Stimulated activated CD8-positive, alpha-beta memory T cell treated with anti-CD3 and anti-CD28 coated beads, Interleukin-4, amount 100 ng/mL, for 24 hours (primary cell): ENCODE data around the gene CLN6.
"Not testable (repeated sequence)": the region's sequence is repeated elsewhere in the genome, so short reads cannot be mapped to it uniquely, and the experiment has no call there.

ENCODE experiments used
- DNase-seq: peaks from one replicate; pipeline ENCODE4 v3.0.0-alpha.2; 2020; ENCODE audit warnings: low read depth

CLN6 gene

DNA sequence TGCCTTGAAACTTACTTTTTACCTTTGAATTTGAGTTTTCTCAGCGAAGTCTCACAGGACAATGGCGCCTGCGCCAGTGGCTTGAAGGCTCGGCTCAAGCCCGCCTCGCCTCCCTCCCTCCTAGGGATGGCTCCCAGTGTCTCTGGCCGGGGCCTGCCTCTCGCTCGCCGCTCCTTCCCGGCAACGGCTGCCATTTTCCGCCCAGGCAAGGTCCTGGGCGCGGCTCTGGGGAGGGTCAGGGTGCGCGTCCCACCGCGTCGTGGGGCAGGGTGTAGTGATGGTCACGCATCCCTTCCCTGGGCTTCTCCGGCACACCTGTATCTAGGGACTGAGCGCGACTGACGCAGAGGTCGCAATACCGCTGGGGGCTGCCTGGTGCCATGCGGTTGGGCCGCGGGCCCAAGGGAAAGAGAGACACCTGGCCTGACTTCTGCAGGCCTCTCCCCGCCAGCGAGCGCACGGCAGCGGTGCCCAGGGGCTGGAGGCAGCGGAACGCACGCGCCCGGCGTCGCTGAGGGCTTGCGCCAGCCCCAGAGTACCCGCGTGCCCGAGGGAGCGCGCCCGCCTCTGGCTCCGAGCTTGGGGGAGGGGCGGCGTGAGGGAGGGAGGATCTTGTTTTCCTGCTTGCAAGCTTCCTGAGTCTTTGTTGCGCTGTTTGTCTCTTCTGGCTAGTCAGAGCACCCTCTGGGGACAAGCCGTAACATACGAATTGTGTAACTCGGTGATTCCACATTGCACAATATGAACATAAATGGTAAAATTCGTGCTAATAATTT, 27.3 kb upstream of the CLN6 start:
- peak; percentile 56 for DNase-seq

DNA sequence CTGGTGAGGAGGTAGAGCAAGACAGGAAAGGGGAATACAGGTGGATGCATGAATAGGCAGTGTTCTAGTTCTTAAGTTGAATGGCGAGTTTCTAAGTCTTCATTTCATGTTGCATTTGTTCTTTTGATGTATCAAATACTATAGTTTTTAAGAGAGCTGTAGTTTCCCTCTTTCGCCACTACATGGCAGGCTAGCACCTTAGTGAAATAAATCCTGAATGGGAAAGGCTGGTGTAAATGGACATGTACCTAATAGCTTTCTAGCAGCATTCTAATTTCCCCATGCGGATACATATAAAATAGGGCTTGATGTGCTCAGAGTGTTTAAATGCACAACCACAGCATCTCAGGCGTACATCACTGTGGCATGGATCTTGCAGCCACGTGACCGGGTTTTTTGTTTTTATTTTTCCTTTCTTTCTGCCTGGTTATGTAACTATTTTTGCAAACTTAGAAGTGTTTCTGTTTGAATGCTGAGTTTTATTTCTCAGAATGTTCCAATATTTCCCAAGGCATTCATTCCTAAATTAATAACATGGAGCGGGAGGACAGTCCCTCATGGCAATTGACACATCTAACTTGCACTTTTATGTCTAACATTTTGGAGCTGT, 23.5 kb upstream of the CLN6 start:
- DNase-seq, result no peak

DNA sequence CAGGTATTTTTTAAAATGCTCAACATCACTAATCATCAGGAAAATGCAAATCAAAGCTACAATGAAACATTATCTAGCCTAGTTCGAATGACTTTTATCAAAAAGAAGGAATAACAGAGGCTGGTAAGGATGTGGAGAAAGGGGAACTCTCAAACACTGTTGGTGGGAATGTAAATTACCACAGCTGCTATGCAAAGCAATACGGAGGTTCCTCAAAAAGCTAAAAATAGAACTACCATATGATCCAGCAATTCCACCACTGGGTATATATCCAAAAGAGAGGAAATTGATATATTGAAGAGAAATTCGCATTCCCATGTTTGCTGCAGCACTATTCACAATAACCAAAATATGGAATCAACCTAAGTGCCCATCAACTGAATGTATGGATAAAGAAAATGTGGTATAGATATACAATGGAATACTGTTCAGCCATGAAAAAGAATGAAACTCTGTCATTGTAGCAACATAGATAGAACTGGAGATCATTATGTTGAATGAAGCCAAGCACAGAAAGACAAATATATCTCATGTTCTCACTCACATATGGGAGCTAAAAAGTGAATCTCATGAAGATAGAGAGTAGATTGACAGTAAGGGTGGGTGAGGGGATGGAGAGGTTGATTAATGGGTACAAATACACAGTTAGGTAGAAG, 19.7 kb upstream of the CLN6 start:
- no peak for DNase-seq

GRCh38 chr15:68244235-68244634, 14.7 kb upstream of the CLN6 start:
- DNase-seq, result no peak

- no peak for DNase-seq
Measured at GRCh38 chr15:68241088-68241935, 11.8 kb upstream of the CLN6 start.

GRCh38 chr15:68239025-68239424, 9.5 kb upstream of the CLN6 start:
- DNase-seq, result no peak

DNA sequence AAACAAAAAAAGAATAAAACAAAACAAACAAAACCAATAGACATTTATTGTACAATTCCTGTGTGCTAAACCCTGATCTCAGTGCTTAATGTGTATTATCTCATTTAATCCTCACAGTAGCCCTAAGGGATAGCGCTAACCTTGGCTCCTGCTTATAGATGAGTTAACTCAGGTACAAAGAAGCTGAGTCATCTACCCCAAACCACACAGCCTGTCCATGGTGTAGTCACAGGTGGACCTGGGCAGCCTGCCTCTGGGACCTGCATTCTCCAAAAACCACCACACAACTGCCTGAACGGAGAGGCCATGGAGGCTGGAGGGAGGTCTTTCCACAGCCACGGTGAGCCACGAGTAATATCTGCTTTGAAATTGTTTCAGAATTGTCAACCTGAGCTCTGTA, 5.5 kb upstream of the CLN6 start:
- DNase-seq, result no peak

GRCh38 chr15:68234520-68234919, 5.0 kb upstream of the CLN6 start:
- not testable (repeated sequence) for DNase-seq

DNA sequence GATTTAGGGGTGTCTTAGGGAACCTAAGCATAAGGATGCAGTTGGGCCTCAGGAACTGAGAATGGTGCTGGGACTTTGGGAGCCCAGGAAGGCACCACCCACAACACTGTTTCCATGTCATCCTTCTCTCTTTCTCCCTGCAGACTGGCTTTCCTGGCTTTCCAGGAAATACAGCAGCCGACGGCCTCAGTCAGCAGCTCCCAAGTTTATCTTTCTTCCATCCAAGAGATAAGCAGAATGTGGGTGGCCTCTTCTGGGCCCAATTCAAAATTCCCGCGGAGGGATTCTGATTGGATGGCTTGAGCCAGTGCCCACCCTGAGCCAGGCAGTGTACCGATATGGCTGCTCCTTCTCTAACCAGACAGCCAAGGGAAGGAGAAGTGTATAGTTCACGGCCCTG, 4.5 kb upstream of the CLN6 start:
- DNase-seq, result no peak

GRCh38 chr15:68232937-68233336, 3.4 kb upstream of the CLN6 start:
- no peak for DNase-seq

DNA sequence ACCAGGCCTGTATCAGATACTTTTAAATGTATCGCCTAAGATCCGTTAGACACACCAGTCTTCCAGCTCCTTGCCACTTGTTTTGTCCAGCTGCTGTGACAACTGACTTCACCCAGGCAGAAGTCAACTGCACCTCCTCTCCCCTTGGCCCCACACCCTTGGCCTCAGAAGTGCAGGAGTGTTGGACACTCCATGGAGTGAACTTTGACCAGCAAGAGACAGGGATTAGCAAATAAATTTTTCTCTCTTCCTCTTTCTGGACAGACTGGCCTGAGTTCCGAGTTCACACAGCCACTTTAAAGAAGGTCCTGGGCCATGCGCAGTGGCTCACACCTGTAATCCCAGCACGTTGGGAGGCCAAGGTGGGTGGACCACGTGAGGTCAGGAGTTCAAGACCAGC, 2.9 kb upstream of the CLN6 start:
- DNase-seq, result no peak

DNA sequence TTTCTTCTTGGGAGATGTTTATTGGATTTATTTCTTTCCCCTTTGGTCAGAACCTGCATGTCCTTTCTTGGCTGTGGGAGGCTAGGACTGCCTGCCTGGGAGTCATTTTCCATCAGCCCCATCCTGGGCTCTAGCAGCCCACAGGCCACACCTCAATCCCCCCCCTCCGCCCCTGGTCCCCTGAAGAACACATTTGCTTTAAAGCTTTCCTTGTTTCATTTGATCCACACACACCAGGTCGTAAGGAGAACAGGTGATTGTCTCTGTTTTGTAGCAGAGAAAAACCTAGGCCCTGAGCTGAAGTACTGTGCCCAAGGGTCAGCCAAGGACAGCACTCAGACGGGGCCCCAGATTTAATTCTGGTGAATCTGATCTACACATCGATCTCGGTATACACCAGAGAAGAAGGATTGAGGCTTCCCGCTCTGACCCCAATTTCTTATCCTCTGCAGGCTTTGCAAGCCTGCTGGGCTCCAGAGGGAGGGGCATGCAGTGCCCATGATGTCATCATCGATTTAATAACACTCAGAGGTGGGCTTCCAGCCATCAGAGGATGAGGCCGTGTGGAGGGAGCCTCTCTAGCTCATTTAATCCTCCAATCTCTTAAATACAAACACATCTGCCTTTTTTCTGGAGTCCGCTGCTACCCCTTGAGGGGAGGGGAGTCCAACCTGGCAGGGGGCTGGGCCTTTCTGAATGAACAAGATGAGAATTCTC, 1.7 kb upstream of the CLN6 start:
- DNase-seq, result no peak

- no peak for DNase-seq
Measured at GRCh38 chr15:68230157-68231100, 901 bp upstream of the CLN6 start.

GRCh38 chr15:68228971-68229385, 550 bp downstream of the CLN6 start:
- DNase-seq, result no peak

DNA sequence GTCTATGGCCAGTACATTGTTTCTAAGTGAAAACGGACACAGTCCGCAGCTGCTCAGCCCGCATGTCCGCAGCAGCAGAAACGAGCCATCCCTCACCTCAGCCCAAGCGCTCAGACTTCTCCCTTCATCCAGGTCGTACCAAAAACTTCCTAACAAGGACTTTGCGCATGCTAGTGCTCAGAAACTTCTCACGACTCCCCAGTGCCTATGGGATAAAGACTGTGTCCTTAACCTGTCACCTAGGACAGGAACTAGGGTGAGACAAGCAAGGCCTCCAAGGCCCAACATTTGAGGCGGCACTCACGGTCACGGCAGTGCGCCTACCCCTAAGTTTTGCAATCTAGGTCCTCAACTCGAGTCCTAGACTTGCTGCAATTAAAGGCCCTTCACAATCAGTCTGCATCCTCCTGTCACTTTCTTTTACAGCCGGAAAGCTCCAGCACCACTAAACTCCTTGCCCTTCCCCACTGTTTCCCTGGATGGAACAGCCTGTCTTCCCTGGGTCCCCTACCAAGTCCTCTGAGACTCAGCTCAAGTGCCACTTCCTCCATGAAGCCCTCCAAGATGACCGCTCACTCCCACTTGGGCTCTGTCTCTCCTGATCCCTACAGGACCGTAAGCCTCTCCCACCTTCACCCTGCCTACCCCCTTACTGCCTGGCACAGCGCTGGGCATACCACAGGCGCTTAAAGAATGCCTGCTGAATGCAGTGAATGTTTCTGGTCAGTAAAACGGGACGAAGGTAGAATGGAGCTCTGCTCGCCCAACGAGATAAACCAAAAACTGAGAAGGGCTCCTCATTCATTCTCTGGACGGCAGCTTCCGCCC, 1.2 kb downstream of the CLN6 start:
- no peak for DNase-seq

DNA sequence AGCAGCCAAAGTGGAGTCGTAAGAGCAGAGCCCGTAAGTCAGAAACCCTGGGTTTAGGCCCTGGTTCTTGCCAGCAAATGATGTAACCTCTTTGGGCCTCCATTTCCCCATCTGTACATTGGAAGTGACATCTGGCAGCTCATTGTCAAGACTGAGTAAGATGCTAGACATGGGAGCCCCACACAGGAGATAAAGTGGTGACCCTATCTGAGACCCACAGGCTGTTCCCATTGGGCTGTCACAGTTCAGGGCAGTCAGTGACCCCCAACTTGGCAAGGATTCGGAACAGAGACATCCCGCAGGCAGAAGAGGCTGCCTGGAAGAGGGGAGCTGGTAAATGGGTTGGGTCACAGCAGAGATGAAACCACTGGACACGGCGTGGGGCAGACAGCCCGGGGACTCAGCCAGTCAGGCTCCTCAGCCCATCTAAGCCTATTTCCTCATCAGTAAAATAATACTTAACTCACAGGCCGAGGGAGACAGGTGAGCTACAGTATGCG, 1.8 kb downstream of the CLN6 start:
- no peak for DNase-seq

DNA sequence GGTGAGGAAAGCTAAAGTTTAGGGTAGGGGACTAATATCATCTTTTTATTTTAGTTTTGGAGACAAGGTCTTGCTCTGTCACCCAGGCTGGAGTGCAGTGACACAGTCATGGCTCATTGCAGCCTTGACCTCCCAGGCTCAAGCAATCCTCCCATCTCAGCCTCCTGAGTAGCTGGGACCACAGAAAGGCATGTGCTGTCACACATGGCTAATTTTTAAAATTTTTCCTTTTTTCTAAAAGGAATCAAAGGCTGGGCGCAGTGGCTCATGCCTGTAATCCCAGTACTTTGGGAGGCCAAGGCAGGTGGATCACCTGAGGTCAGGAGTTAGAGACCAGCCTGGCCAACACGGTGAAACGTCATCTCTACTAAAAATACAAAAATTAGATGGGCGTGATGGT, 4.1 kb downstream of the CLN6 start:
- not testable (repeated sequence) for DNase-seq

GRCh38 chr15:68224546-68225250, 4.8 kb downstream of the CLN6 start:
- no peak for DNase-seq

GRCh38 chr15:68224108-68224507, 5.4 kb downstream of the CLN6 start:
- DNase-seq, result no peak
